Measurements from ENCODE around the gene CES1. TPM values are rescaled to one million over a fixed set of nuclear protein-coding genes. Genes with fewer than 3 reads are reported as not detected.
"Not testable (repeated sequence)": the region's sequence is repeated elsewhere in the genome, so short reads cannot be mapped to it uniquely, and the experiment has no call there.

Gene CES1
- total and polyA plus RNA-seq, 7 donors, result 1.3 to 4.9 (median 3.2) TPM

DNA sequence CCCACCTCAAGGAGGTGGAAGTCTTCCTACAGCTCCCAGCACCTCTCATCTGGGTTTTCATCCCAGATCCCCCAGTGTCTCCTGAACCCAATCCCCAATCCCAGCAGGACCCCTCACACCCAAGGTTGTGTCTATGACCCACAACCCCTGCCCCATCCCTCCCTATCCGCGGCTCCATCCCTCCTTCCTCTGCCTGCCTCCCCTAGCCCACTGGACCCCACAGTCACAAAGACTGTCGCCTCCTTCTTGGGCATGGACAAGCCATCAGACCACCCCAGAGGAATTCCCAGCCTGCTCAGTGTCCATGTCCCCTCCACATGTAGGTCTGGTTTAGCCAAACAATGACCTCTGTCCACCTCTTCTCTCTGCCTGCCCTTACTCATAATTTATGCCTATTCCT lies 12.3 kb downstream of the CES1 start:
- H3K4me3 ChIP-seq, result no peak overlapping the region
- no peak for DNase-seq
- H3K4me1 ChIP-seq, result no peaks in the 10 kb centered on the region
- peaks cover 0 to 5% (median 0%) of the 10 kb centered on the region in 3 donors for H3K27me3 ChIP-seq (ENCODE audit: insufficient read depth in 3 of 3, low read length in 2 of 3)
- ATAC-seq, result no peak
- 91 to 93% (median 93%) methylated on average over 3 of the region's 3 CpGs for WGBS, 3 donors
- TF ChIP-seq, protein P1, sequence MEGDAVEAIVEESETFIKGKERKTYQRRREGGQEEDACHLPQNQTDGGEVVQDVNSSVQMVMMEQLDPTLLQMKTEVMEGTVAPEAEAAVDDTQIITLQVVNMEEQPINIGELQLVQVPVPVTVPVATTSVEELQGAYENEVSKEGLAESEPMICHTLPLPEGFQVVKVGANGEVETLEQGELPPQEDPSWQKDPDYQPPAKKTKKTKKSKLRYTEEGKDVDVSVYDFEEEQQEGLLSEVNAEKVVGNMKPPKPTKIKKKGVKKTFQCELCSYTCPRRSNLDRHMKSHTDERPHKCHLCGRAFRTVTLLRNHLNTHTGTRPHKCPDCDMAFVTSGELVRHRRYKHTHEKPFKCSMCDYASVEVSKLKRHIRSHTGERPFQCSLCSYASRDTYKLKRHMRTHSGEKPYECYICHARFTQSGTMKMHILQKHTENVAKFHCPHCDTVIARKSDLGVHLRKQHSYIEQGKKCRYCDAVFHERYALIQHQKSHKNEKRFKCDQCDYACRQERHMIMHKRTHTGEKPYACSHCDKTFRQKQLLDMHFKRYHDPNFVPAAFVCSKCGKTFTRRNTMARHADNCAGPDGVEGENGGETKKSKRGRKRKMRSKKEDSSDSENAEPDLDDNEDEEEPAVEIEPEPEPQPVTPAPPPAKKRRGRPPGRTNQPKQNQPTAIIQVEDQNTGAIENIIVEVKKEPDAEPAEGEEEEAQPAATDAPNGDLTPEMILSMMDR (IDR thresholded peaks at IDR 0.05), result no peak
- no peaks in the 10 kb centered on the region for H3K36me3 ChIP-seq (ENCODE audit: insufficient read depth in 1 of 2, low read depth in 1 of 2)
- intact Hi-C loops (cut with DNase I), result no loop called here
- H3K27ac ChIP-seq, result no peak overlapping the region
- H3K9me3 ChIP-seq, result no peaks in the 10 kb centered on the region

DNA sequence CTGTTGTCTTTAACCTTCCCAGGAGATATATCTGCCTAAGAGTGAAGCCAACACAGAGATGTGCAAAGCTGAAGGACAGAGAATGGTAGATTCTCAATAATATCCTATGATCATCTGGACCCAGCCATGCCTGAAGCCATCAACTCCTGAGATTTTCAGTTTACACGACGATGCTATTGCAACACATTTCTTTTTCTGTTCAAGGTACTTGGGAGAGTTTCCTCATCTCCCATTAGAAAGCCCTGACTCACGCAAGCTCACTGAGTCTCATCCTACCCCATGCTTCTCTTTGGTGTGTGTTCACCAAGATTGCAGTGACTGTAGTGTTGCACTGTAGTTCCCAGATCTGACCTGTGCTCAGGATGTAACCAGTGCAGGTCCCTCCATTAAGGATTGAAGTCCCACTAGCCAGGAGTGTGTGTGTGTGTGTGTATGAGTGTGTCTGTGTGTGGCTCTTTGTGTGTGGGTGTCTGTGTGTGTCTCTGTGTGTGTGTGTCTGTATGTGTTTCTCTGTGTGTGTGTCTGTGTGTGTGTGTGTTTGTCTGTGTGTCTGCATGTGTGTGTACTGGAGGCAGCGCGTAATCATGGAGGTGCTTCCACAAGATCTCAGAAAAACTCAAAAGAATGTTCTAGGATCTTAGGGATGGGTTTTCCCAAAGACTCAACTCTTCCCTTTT lies 15.5 kb downstream of the CES1 start:
- no peak for DNase-seq
- H3K27me3 ChIP-seq (ENCODE audit: insufficient read depth in 3 of 3, low read length in 2 of 3), result no peaks in the 10 kb centered on the region
- no peaks in the 10 kb centered on the region for H3K36me3 ChIP-seq (ENCODE audit: insufficient read depth in 1 of 2, low read depth in 1 of 2)
- WGBS, 3 donors, result 86 to 93% (median 86%) methylated on average over 5 of the region's 5 CpGs
- no peak for ATAC-seq
- intact Hi-C loops (cut with DNase I), result no loop called here
- no peaks in the 10 kb centered on the region for H3K9me3 ChIP-seq
- H3K4me3 ChIP-seq, result no peak overlapping the region
- TF ChIP-seq, protein P1 (IDR thresholded peaks at IDR 0.05), result no peak
- H3K27ac ChIP-seq, result no peak overlapping the region
- H3K4me1 ChIP-seq, result no peaks in the 10 kb centered on the region

DNA sequence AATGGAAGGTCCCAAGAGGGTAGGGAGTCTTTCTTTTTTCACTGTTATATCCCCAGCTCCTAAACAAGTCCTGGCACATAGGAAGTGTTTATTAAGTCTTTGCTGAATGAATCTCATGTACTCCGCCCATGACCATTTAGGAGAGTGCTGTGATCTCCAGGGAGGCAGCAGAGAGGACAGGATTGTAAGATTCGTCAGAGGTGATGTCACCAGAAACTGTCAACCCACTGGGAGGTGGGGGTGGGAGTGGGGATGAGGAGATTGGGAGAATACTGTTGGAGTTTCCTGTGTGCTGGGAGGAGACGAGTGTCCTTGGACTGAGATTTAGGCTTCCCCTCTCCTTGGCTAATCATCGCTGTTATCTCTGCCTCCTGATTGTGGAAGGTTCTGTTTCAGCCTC lies 16.7 kb downstream of the CES1 start:
- DNase-seq; H3K9me3 ChIP-seq; H3K4me1 ChIP-seq; H3K27ac ChIP-seq; intact Hi-C loops (cut with DNase I); H3K27me3 ChIP-seq (ENCODE audit: insufficient read depth in 3 of 3, low read length in 2 of 3); H3K4me3 ChIP-seq; H3K36me3 ChIP-seq (ENCODE audit: insufficient read depth in 1 of 2, low read depth in 1 of 2); ATAC-seq: not testable (repeated sequence)
- 54 to 62% (median 60%) methylated on average over 4 of the region's 4 CpGs for WGBS, 3 donors

DNA sequence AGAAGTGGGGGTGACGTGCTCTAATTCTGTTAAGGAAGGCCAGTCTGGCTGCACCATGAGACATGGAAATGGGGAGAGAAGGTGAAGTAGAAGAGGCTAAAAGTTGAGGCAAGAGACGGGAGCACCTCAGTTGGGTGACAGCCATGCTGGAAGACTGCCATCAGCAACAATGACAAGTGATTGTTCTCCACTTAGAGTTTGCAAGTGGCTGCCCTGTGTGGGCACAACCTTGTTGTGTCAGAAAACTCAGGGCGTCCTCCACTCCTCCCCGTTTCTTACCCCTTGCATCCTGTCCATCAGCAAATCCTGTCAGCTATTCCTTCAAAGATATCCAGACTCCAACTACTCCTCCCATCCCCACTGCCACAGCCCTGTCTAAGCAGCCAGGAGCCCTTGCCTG lies 17.6 kb downstream of the CES1 start:
- intact Hi-C loops (cut with DNase I), result no loop called here
- Histone ChIP-seq H3K36me3 (ENCODE audit: insufficient read depth in 1 of 2, low read depth in 1 of 2) (no peaks in the 10 kb centered on the region), H3K9me3 (no peaks in the 10 kb centered on the region), H3K27ac (no peak overlapping the region), H3K27me3 (ENCODE audit: insufficient read depth in 3 of 3, low read length in 2 of 3) (no peaks in the 10 kb centered on the region), H3K4me1 (no peaks in the 10 kb centered on the region), H3K4me3 (no peak overlapping the region)
- no peak for ATAC-seq
- TF ChIP-seq, protein P1 (IDR thresholded peaks at IDR 0.05), result no peak
- DNase-seq, result no peak
- WGBS, 3 donors, result 57 to 75% (median 71%) methylated on average over 4 of the region's 4 CpGs

DNA sequence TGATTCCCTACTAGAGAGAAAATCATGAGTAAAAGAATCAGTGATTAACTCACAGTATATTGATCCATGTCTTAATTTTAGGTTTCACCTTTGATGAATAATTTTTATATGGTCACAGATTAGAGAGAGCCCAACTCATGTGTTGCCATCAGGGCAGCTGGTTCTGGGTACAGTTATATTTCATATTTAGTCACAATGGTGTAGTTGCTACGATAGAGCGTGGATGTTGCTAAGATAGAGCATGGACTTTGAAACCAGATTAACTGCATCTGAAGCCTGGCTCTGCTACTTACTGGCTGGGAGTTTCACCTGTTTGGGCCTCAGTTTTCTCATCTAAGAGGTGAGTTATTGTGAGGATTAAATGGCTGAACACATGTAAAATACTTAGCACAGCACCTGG lies 18.7 kb downstream of the CES1 start:
- ATAC-seq; H3K4me1 ChIP-seq; H3K27ac ChIP-seq; intact Hi-C loops (cut with DNase I); H3K9me3 ChIP-seq; DNase-seq; H3K27me3 ChIP-seq (ENCODE audit: insufficient read depth in 3 of 3, low read length in 2 of 3); H3K36me3 ChIP-seq (ENCODE audit: insufficient read depth in 1 of 2, low read depth in 1 of 2); H3K4me3 ChIP-seq: not testable (repeated sequence)
- 38 to 70% (median 70%) methylated on average over 2 of the region's 2 CpGs for WGBS, 3 donors

DNA sequence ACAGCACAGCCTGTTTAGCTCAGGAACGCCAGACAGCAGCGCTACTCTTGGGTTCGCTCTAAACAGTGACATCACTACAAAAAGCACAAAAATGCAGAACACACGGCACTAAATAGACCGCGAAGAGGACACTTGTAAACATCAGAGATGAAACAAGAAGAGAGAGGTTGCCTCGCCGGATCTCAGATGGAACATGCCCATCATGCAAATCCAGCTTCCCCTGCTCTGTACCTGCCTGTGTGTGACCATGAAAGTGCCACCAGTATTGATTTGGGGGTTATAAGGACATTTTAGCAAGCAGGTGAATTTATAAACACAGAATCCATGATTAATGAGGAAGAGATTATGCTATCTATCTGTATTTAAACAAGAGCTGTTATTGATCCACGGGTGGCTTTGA lies 19.2 kb downstream of the CES1 start:
- ATAC-seq; H3K27me3 ChIP-seq (ENCODE audit: insufficient read depth in 3 of 3, low read length in 2 of 3); H3K4me1 ChIP-seq; H3K4me3 ChIP-seq; H3K27ac ChIP-seq; intact Hi-C loops (cut with DNase I); H3K36me3 ChIP-seq (ENCODE audit: insufficient read depth in 1 of 2, low read depth in 1 of 2); H3K9me3 ChIP-seq; DNase-seq: not testable (repeated sequence)
- WGBS, 3 donors, result 63 to 69% (median 64%) methylated on average over 6 to 8 of the region's 9 CpGs
